Measurements from ENCODE around the gene FBXL5. TPM values are rescaled to one million over a fixed set of nuclear protein-coding genes. Genes with fewer than 3 reads are reported as not detected.

FBXL5 gene
- total and polyA plus RNA-seq, 2 donors (not counting 3 experiments of a cell fraction or from before 2014, with no cell fraction given) = 42.2 to 60.2 TPM

GRCh38 chr4:15673337-15673736 lies 18.2 kb upstream of the FBXL5 start:
- H3K79me2 ChIP-seq (ENCODE audit: control insufficient read depth, insufficient read depth, low read length) = peaks cover 86% of the 10 kb centered on the region
- dilution Hi-C loops (cut with MboI; ENCODE audit: extremely low pct_ligation_motif_present, low sequenced_read_pairs) = no loop called here
- H3K9me3 ChIP-seq (replicated peaks; ENCODE audit: control insufficient read depth, insufficient read depth, low read length) = no peaks in the 10 kb centered on the region
- no peak overlapping the region for H3K4me3 ChIP-seq (replicated peaks in 1 of 3; ENCODE audit: insufficient read depth in 1 of 3, low read depth in 1 of 3, low read length in 3 of 3)
- H3K4me1 ChIP-seq (ENCODE audit: control insufficient read depth, extremely low read depth, insufficient read depth, low read length) = peaks cover 20% of the 10 kb centered on the region
- H3K4me2 ChIP-seq (ENCODE audit: insufficient read depth, low read length) = no peak overlapping the region
- H3K27ac ChIP-seq (ENCODE audit: insufficient read depth, low read depth, low read length) = no peak overlapping the region
- no peaks in the 10 kb centered on the region for H3K36me3 ChIP-seq (ENCODE audit: control insufficient read depth in 2 of 2, extremely low read depth in 1 of 2, insufficient read depth in 2 of 2, low read length in 2 of 2)
- ChIA-PET POLR2A (interaction anchor here (0.6 kb wide), 1 partner anchor 49 kb away, joined by 4 read pairs; no protein-coding TSS in a partner anchor), CTCF (interaction anchor here (0.7 to 1.7 kb wide), 3 partner anchors 17 to 194 kb away, joined by 3 read pairs; no protein-coding TSS in a partner anchor)
- H3K9ac ChIP-seq (replicated peaks; ENCODE audit: extremely low read depth, insufficient read depth, low read length) = no peak overlapping the region
- intact Hi-C loops (cut with micrococcal nuclease) = no loop called here
- H3K27me3 ChIP-seq (ENCODE audit: control insufficient read depth in 2 of 2, insufficient read depth in 2 of 2, low read length in 2 of 2) = no peaks in the 10 kb centered on the region
- H2AFZ ChIP-seq (ENCODE audit: low read depth, low read length) = no peak overlapping the region
- H4K20me1 ChIP-seq (replicated peaks; ENCODE audit: control insufficient read depth, extremely low read depth, insufficient read depth, low read length) = no peaks in the 10 kb centered on the region
- TF ChIP-seq JUN (IDR thresholded peaks at IDR 0.05; ENCODE audit: borderline replicate concordance, insufficient read depth, insufficient read length, low read depth) = no peak
- no peak for TF ChIP-seq MAX (IDR thresholded peaks at IDR 0.05; ENCODE audit: insufficient read depth, insufficient read length)
- TF ChIP-seq FOS (IDR thresholded peaks at IDR 0.05; ENCODE audit: borderline replicate concordance, insufficient read depth, low read length) = no peak
- TF ChIP-seq POLR2AphosphoS5 (IDR thresholded peaks at IDR 0.05; ENCODE audit: insufficient read depth, low read depth, low read length) = no peak
- TF ChIP-seq MYC (IDR thresholded peaks at IDR 0.05; ENCODE audit: low read depth, low read length) = no peak
- TF ChIP-seq, protein P1, sequence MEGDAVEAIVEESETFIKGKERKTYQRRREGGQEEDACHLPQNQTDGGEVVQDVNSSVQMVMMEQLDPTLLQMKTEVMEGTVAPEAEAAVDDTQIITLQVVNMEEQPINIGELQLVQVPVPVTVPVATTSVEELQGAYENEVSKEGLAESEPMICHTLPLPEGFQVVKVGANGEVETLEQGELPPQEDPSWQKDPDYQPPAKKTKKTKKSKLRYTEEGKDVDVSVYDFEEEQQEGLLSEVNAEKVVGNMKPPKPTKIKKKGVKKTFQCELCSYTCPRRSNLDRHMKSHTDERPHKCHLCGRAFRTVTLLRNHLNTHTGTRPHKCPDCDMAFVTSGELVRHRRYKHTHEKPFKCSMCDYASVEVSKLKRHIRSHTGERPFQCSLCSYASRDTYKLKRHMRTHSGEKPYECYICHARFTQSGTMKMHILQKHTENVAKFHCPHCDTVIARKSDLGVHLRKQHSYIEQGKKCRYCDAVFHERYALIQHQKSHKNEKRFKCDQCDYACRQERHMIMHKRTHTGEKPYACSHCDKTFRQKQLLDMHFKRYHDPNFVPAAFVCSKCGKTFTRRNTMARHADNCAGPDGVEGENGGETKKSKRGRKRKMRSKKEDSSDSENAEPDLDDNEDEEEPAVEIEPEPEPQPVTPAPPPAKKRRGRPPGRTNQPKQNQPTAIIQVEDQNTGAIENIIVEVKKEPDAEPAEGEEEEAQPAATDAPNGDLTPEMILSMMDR (IDR thresholded peaks at IDR 0.05; ENCODE audit: extremely low read depth in 1 of 2, insufficient read depth in 1 of 2, low read depth in 1 of 2, low read length in 2 of 2) = no peak
- TF ChIP-seq EZH2 (IDR thresholded peaks at IDR 0.05; ENCODE audit: borderline replicate concordance, low read depth, low read length, severe bottlenecking) = no peak
- TF ChIP-seq GATA2 (IDR thresholded peaks at IDR 0.05; ENCODE audit: insufficient read depth, insufficient read length, low read depth, low read length) = no peak
- H3K9me1 ChIP-seq (replicated peaks; ENCODE audit: control insufficient read depth, extremely low read depth, insufficient read depth, low read length) = no peaks in the 10 kb centered on the region
- BruUV-seq (replicated peaks) = no TSS peak
- FAIRE-seq (no peak), DNase-seq (ENCODE audit: low read depth, low spot score) (no peak)
